HG02840 (cell line): ENCODE results near the gene APOA5.
"Not testable (repeated sequence)": the region's sequence is repeated elsewhere in the genome, so short reads cannot be mapped to it uniquely, and the experiment has no call there.

Experiments used
- ATAC-seq: cut with Tn5 transposase; IDR thresholded peaks from one replicate; pipeline ENCODE4 v1.9.1; 2021; ENCODE audit warnings: mild to moderate bottlenecking, moderate library complexity, moderate number of reproducible peaks; ENCODE audit not compliant: unreplicated experiment, low FRiP score

APOA5 gene

GRCh38 chr11:116791813-116792143, at the start of gene APOA5:
Gene APOA5, minus strand, starts transcription at chr11:116791879. Its CDS starts 19 bp downstream, at chr11:116791860.
- no peak for ATAC-seq

DNA sequence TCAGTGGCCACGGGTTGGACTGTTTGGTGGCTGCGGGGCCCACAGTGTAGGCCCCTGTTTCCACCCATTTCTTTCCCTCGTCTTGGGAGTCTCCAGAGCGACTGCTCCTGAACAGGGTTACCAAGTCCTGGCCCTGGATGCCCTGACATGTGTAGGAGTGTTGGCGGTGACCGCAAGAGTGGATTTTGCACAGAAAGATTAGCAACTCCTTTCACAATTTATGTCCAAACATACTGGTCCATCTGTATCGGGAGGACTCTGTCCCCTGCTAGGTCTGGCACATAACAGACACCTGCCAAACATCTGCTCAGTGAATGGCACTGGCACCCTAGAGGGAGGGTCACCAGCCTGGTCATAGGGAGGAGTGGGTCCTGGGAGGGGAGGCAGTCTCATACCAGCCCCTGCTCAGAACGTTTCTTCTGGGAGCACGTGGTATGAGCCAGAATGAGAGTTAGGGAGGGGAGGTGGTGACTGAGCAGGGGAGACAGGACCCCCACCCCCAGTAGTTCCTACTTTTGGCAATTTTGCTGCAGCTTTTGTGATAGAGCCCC, 49.1 kb upstream of the APOA5 start:
- no peak for ATAC-seq

GRCh38 chr11:116840224-116840745, 48.6 kb upstream of the APOA5 start:
- no peak for ATAC-seq

- no peak for ATAC-seq
Observed at GRCh38 chr11:116838321-116839084, 46.8 kb upstream of the APOA5 start.

GRCh38 chr11:116837231-116838091, 45.8 kb upstream of the APOA5 start, which contains the start of gene APOA1:
Gene APOA1, minus strand, starts transcription at chr11:116837622. Its CDS starts 235 bp downstream, at chr11:116837387.
- ATAC-seq = no peak

GRCh38 chr11:116836632-116836991, 44.9 kb upstream of the APOA5 start:
- no peak for ATAC-seq

- ATAC-seq = peak; percentile 73
Observed at GRCh38 chr11:116835791-116836631, 44.3 kb upstream of the APOA5 start.

GRCh38 chr11:116835042-116835772, 43.5 kb upstream of the APOA5 start:
- no peak for ATAC-seq

GRCh38 chr11:116834535-116835041, 42.9 kb upstream of the APOA5 start:
- ATAC-seq = not testable (repeated sequence)

DNA sequence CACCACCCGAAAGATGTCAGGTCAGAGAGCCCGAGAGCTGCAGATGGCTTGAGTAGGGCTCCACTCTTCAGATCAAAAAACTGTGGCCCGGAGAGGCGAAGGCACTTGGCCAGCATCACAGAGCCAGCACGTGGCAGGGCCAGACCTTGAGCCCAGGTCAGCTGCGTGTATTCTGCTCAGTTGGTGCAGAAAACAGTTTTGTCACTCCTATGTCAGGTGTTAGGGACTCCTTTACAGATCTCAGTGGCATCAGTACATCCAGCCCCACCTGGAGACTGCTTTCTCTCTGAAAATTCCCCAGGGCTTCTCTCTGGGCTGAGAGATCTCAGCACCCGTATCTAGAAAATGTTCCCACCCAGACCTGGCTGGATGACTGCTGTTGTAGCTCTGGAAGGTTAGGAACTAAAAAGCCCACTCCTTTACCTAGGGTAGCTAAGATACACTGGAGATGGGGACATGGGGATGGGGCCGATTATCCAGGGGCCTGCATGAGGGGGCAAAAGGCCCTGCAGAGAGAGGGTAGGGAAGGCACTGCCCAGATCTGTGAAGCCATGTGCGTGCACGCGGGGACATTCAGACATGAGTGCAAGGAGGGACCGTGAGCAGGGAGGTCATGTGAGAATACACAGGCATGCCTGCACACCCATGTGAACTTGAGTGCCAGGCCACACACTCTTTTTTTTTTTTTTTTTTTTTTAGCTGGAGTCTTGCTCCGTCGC, 42.3 kb upstream of the APOA5 start:
- no peak for ATAC-seq

- ATAC-seq = no peak
Observed at GRCh38 chr11:116833491-116833815, 41.8 kb upstream of the APOA5 start.

GRCh38 chr11:116832350-116833290, 40.9 kb upstream of the APOA5 start:
- ATAC-seq = no peak

DNA sequence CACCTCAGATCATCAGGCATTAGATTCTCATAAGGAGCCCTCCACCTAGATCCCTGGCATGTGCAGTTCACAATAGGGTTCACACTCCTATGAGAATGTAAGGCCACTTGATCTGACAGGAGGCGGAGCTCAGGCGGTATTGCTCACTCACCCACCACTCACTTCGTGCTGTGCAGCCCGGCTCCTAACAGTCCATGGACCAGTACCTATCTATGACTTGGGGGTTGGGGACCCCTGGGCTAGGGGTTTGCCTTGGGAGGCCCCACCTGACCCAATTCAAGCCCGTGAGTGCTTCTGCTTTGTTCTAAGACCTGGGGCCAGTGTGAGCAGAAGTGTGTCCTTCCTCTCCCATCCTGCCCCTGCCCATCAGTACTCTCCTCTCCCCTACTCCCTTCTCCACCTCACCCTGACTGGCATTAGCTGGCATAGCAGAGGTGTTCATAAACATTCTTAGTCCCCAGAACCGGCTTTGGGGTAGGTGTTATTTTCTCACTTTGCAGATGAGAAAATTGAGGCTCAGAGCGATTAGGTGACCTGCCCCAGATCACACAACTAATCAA, 40.2 kb upstream of the APOA5 start:
- ATAC-seq = no peak

DNA sequence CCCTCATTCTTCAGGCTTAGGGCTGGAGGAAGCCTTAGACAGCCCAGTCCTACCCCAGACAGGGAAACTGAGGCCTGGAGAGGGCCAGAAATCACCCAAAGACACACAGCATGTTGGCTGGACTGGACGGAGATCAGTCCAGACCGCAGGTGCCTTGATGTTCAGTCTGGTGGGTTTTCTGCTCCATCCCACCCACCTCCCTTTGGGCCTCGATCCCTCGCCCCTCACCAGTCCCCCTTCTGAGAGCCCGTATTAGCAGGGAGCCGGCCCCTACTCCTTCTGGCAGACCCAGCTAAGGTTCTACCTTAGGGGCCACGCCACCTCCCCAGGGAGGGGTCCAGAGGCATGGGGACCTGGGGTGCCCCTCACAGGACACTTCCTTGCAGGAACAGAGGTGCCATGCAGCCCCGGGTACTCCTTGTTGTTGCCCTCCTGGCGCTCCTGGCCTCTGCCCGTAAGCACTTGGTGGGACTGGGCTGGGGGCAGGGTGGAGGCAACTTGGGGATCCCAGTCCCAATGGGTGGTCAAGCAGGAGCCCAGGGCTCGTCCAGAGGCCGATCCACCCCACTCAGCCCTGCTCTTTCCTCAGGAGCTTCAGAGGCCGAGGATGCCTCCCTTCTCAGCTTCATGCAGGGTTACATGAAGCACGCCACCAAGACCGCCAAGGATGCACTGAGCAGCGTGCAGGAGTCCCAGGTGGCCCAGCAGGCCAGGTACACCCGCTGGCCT, 38.7 kb upstream of the APOA5 start:
- no peak for ATAC-seq

DNA sequence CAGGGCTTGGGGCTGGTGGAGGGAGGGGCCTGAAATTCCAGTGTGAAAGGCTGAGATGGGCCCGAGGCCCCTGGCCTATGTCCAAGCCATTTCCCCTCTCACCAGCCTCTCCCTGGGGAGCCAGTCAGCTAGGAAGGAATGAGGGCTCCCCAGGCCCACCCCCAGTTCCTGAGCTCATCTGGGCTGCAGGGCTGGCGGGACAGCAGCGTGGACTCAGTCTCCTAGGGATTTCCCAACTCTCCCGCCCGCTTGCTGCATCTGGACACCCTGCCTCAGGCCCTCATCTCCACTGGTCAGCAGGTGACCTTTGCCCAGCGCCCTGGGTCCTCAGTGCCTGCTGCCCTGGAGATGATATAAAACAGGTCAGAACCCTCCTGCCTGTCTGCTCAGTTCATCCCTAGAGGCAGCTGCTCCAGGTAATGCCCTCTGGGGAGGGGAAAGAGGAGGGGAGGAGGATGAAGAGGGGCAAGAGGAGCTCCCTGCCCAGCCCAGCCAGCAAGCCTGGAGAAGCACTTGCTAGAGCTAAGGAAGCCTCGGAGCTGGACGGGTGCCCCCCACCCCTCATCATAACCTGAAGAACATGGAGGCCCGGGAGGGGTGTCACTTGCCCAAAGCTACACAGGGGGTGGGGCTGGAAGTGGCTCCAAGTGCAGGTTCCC, 38.0 kb upstream of the APOA5 start, which contains the start of gene APOC3:
Gene APOC3, plus strand, starts transcription at position 383 of the 659 bp plus-strand sequence. CDS start 676 bp downstream, outside the sequence.
- ATAC-seq = no peak
